Measurements from ENCODE around the gene TRIM2. TPM values are rescaled to one million over a fixed set of nuclear protein-coding genes. Genes with fewer than 3 reads are reported as not detected.

Gene TRIM2
- polyA plus RNA-seq, 1 donor = 105 TPM

GRCh38 chr4:153206534-153206933 lies 2.3 kb downstream of the TRIM2 start:
- Histone ChIP-seq H3K4me3 (ENCODE audit: low read length) (peak overlapping the region; percentile 49), H3K9me3 (ENCODE audit: control insufficient read depth, low read depth, low read length) (no peaks in the 10 kb centered on the region), H3K27me3 (ENCODE audit: control insufficient read depth, insufficient read depth, low read length) (no peaks in the 10 kb centered on the region), H3K4me1 (ENCODE audit: control insufficient read depth, insufficient read depth, low read length) (peaks cover 37% of the 10 kb centered on the region), H3K27ac (ENCODE audit: low read length) (peak overlapping the region; percentile 99), H3K36me3 (ENCODE audit: control insufficient read depth, insufficient read depth, low read length) (peaks cover 15% of the 10 kb centered on the region)
- DNase-seq = peak in 1 of 2 donors; percentile 68
- WGBS (ENCODE audit: insufficient coverage, low lambda C conversion rate) = no CpG with 5 or more reads among the region's 5 CpGs

- Histone ChIP-seq H3K4me1 (ENCODE audit: control insufficient read depth, insufficient read depth, low read length) (peaks cover 36% of the 10 kb centered on the region), H3K27ac (ENCODE audit: low read length) (peak overlapping the region; percentile 99), H3K9me3 (ENCODE audit: control insufficient read depth, low read depth, low read length) (no peaks in the 10 kb centered on the region), H3K36me3 (ENCODE audit: control insufficient read depth, insufficient read depth, low read length) (peaks cover 15% of the 10 kb centered on the region), H3K27me3 (ENCODE audit: control insufficient read depth, insufficient read depth, low read length) (no peaks in the 10 kb centered on the region), H3K4me3 (ENCODE audit: low read length) (peak overlapping the region; percentile 49)
- WGBS (ENCODE audit: insufficient coverage, low lambda C conversion rate) = no CpG with 5 or more reads among the region's 8 CpGs
- DNase-seq = no peak
Observed at GRCh38 chr4:153207027-153207426, 2.8 kb downstream of the TRIM2 start.

- no peaks in the 10 kb centered on the region for H3K9me3 ChIP-seq (ENCODE audit: control insufficient read depth, low read depth, low read length)
- peaks cover 36% of the 10 kb centered on the region for H3K4me1 ChIP-seq (ENCODE audit: control insufficient read depth, insufficient read depth, low read length)
- H3K27ac ChIP-seq (ENCODE audit: low read length) = peak overlapping the region; percentile 99
- H3K4me3 ChIP-seq (ENCODE audit: low read length) = peak overlapping the region; percentile 49
- peak; percentile 30 to 68 for DNase-seq
- no CpG with 5 or more reads among the region's 7 CpGs for WGBS (ENCODE audit: insufficient coverage, low lambda C conversion rate)
- H3K27me3 ChIP-seq (ENCODE audit: control insufficient read depth, insufficient read depth, low read length) = no peaks in the 10 kb centered on the region
- peaks cover 15% of the 10 kb centered on the region for H3K36me3 ChIP-seq (ENCODE audit: control insufficient read depth, insufficient read depth, low read length)
Observed at GRCh38 chr4:153207567-153207966, 3.3 kb downstream of the TRIM2 start.

- whole genome bisulfite sequencing (ENCODE audit: insufficient coverage, low lambda C conversion rate) = no CpG with 5 or more reads among the region's 5 CpGs
- Histone ChIP-seq H3K4me3 (ENCODE audit: low read length) (no peak overlapping the region), H3K27me3 (ENCODE audit: control insufficient read depth, insufficient read depth, low read length) (no peaks in the 10 kb centered on the region), H3K36me3 (ENCODE audit: control insufficient read depth, insufficient read depth, low read length) (peaks cover 15% of the 10 kb centered on the region), H3K9me3 (ENCODE audit: control insufficient read depth, low read depth, low read length) (no peaks in the 10 kb centered on the region), H3K4me1 (ENCODE audit: control insufficient read depth, insufficient read depth, low read length) (peaks cover 39% of the 10 kb centered on the region), H3K27ac (ENCODE audit: low read length) (peak overlapping the region; percentile 44)
- peak; percentile 47 to 77 for DNase-seq
Observed at GRCh38 chr4:153209410-153209809, 5.2 kb downstream of the TRIM2 start.

- WGBS (ENCODE audit: insufficient coverage, low lambda C conversion rate) = no CpG with 5 or more reads among the region's 1 CpG
- H3K4me1 ChIP-seq (ENCODE audit: control insufficient read depth, insufficient read depth, low read length) = peaks cover 39% of the 10 kb centered on the region
- H3K27ac ChIP-seq (ENCODE audit: low read length) = no peak overlapping the region
Observed at GRCh38 chr4:153210727-153211126, 6.5 kb downstream of the TRIM2 start.

GRCh38 chr4:153211986-153212728 lies 7.9 kb downstream of the TRIM2 start:
- H3K27ac ChIP-seq (ENCODE audit: low read length) = peak overlapping the region; percentile 44

More at GRCh38 chr4:153210727-153211126, 6.5 kb downstream of the TRIM2 start:
- Histone ChIP-seq H3K9me3 (ENCODE audit: control insufficient read depth, low read depth, low read length) (no peaks in the 10 kb centered on the region), H3K36me3 (ENCODE audit: control insufficient read depth, insufficient read depth, low read length) (peaks cover 15% of the 10 kb centered on the region), H3K4me3 (ENCODE audit: low read length) (no peak overlapping the region), H3K27me3 (ENCODE audit: control insufficient read depth, insufficient read depth, low read length) (no peaks in the 10 kb centered on the region)
- no peak for DNase-seq

GRCh38 chr4:153212736-153213135 lies 8.5 kb downstream of the TRIM2 start:
- no peak for DNase-seq

More at GRCh38 chr4:153211986-153212728, 7.9 kb downstream of the TRIM2 start:
- Histone ChIP-seq H3K36me3 (ENCODE audit: control insufficient read depth, insufficient read depth, low read length) (peaks cover 15% of the 10 kb centered on the region), H3K27me3 (ENCODE audit: control insufficient read depth, insufficient read depth, low read length) (no peaks in the 10 kb centered on the region), H3K4me3 (ENCODE audit: low read length) (no peak overlapping the region), H3K4me1 (ENCODE audit: control insufficient read depth, insufficient read depth, low read length) (peaks cover 32% of the 10 kb centered on the region), H3K9me3 (ENCODE audit: control insufficient read depth, low read depth, low read length) (no peaks in the 10 kb centered on the region)
- peak; percentile 31 to 44 for DNase-seq
- no CpG with 5 or more reads among the region's 5 CpGs for WGBS (ENCODE audit: insufficient coverage, low lambda C conversion rate)

GRCh38 chr4:153215921-153216320 lies 11.7 kb downstream of the TRIM2 start:
- no peak overlapping the region for H3K27ac ChIP-seq (ENCODE audit: low read length)
- H3K36me3 ChIP-seq (ENCODE audit: control insufficient read depth, insufficient read depth, low read length) = peaks cover 8% of the 10 kb centered on the region
- no peak for DNase-seq
- peaks cover 22% of the 10 kb centered on the region for H3K4me1 ChIP-seq (ENCODE audit: control insufficient read depth, insufficient read depth, low read length)
- H3K4me3 ChIP-seq (ENCODE audit: low read length) = no peak overlapping the region
- no peaks in the 10 kb centered on the region for H3K9me3 ChIP-seq (ENCODE audit: control insufficient read depth, low read depth, low read length)
- no peaks in the 10 kb centered on the region for H3K27me3 ChIP-seq (ENCODE audit: control insufficient read depth, insufficient read depth, low read length)

More at GRCh38 chr4:153212736-153213135, 8.5 kb downstream of the TRIM2 start:
- peak overlapping the region; percentile 44 for H3K27ac ChIP-seq (ENCODE audit: low read length)
- no peak overlapping the region for H3K4me3 ChIP-seq (ENCODE audit: low read length)
- H3K36me3 ChIP-seq (ENCODE audit: control insufficient read depth, insufficient read depth, low read length) = peaks cover 19% of the 10 kb centered on the region
- no CpG with 5 or more reads among the region's 1 CpG for WGBS (ENCODE audit: insufficient coverage, low lambda C conversion rate)
- H3K27me3 ChIP-seq (ENCODE audit: control insufficient read depth, insufficient read depth, low read length) = no peaks in the 10 kb centered on the region
- no peaks in the 10 kb centered on the region for H3K9me3 ChIP-seq (ENCODE audit: control insufficient read depth, low read depth, low read length)
- peaks cover 31% of the 10 kb centered on the region for H3K4me1 ChIP-seq (ENCODE audit: control insufficient read depth, insufficient read depth, low read length)

- H3K36me3 ChIP-seq (ENCODE audit: control insufficient read depth, insufficient read depth, low read length) = peaks cover 5% of the 10 kb centered on the region
- H3K4me1 ChIP-seq (ENCODE audit: control insufficient read depth, insufficient read depth, low read length) = peaks cover 26% of the 10 kb centered on the region
- H3K9me3 ChIP-seq (ENCODE audit: control insufficient read depth, low read depth, low read length) = no peaks in the 10 kb centered on the region
- H3K4me3 ChIP-seq (ENCODE audit: low read length) = no peak overlapping the region
- no peak overlapping the region for H3K27ac ChIP-seq (ENCODE audit: low read length)
- DNase-seq = no peak
- H3K27me3 ChIP-seq (ENCODE audit: control insufficient read depth, insufficient read depth, low read length) = no peaks in the 10 kb centered on the region
- WGBS (ENCODE audit: insufficient coverage, low lambda C conversion rate) = no CpG with 5 or more reads among the region's 4 CpGs
Observed at GRCh38 chr4:153216546-153216945, 12.3 kb downstream of the TRIM2 start.

- peaks cover 5% of the 10 kb centered on the region for H3K36me3 ChIP-seq (ENCODE audit: control insufficient read depth, insufficient read depth, low read length)
- no peaks in the 10 kb centered on the region for H3K27me3 ChIP-seq (ENCODE audit: control insufficient read depth, insufficient read depth, low read length)
- no peak overlapping the region for H3K4me3 ChIP-seq (ENCODE audit: low read length)
- H3K4me1 ChIP-seq (ENCODE audit: control insufficient read depth, insufficient read depth, low read length) = peaks cover 30% of the 10 kb centered on the region
- no peak overlapping the region for H3K27ac ChIP-seq (ENCODE audit: low read length)
- no peaks in the 10 kb centered on the region for H3K9me3 ChIP-seq (ENCODE audit: control insufficient read depth, low read depth, low read length)
- DNase-seq = no peak
Observed at GRCh38 chr4:153217440-153217839, 13.2 kb downstream of the TRIM2 start.

GRCh38 chr4:153218961-153219360 lies 14.7 kb downstream of the TRIM2 start:
- Histone ChIP-seq H3K4me3 (ENCODE audit: low read length) (no peak overlapping the region), H3K27me3 (ENCODE audit: control insufficient read depth, insufficient read depth, low read length) (no peaks in the 10 kb centered on the region), H3K4me1 (ENCODE audit: control insufficient read depth, insufficient read depth, low read length) (peaks cover 29% of the 10 kb centered on the region), H3K9me3 (ENCODE audit: control insufficient read depth, low read depth, low read length) (no peaks in the 10 kb centered on the region), H3K36me3 (ENCODE audit: control insufficient read depth, insufficient read depth, low read length) (peaks cover 5% of the 10 kb centered on the region), H3K27ac (ENCODE audit: low read length) (peak overlapping the region; percentile 84)
- peak; percentile 85 to 95 for DNase-seq
- WGBS (ENCODE audit: insufficient coverage, low lambda C conversion rate) = no CpG with 5 or more reads among the region's 3 CpGs
